ENCODE data around the gene P2RX1. TPM values are rescaled to one million over a fixed set of nuclear protein-coding genes. Genes with fewer than 3 reads are reported as not detected.

Gene P2RX1
- total and polyA plus RNA-seq, 2 of the 4 experiments (the other 2 are of a cell fraction): not detected

GRCh38 chr17:3940965-3941698, 24.9 kb upstream of the P2RX1 start (continued):
- no peak for TF ChIP-seq CEBPB (IDR thresholded peaks at IDR 0.05; ENCODE audit: low read depth, low read length)
- TF ChIP-seq FOS (IDR thresholded peaks at IDR 0.05; ENCODE audit: low read depth, low read length): no peak
- no peak for TF ChIP-seq BHLHE40 (IDR thresholded peaks at IDR 0.05; ENCODE audit: low read depth, low read length)
- TF ChIP-seq RFX5 (IDR thresholded peaks at IDR 0.05; ENCODE audit: low read depth, low read length): no peak
- no peak for TF ChIP-seq NFE2L2 (IDR thresholded peaks at IDR 0.05; ENCODE audit: low read depth, low read length)

DNA sequence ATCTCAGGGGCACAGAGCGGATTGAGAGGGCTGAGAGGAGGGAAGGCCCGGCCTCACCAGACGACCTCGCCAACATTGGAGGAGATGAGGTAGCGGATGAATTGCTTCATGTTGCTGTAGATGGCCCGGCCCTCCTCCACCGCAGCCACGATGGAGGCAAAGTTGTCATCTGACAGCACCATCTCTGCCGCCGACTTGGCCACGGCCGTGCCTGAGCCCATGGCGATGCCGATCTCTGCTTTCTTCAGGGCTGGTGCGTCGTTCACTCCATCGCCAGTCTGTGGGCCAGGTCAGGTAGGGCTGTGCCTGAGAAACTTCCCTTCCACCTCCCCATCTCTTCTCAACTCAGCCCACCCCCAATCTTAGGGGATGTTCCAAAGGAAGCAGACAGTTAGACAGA, 21.1 kb upstream of the P2RX1 start:
- Histone ChIP-seq H4K5ac (ENCODE audit: low read depth, low read length) (no peak overlapping the region), H3K9me1 (ENCODE audit: insufficient read depth, low read length) (no peaks in the 10 kb centered on the region), H3K79me1 (ENCODE audit: low read depth in 1 of 2, low read length in 2 of 2) (no peaks in the 10 kb centered on the region), H4K8ac (ENCODE audit: low read depth in 2 of 2, low read length in 2 of 2) (no peak overlapping the region), H2BK15ac (ENCODE audit: low read depth, low read length) (no peak overlapping the region), H2AK9ac (replicated peaks; ENCODE audit: low read depth, low read length, poor library complexity) (no peak overlapping the region), H2BK120ac (ENCODE audit: low read depth, low read length) (no peak overlapping the region), H3K4me2 (ENCODE audit: low read depth, low read length) (no peak overlapping the region), H2BK5ac (ENCODE audit: low read depth, low read length, poor library complexity, severe bottlenecking) (no peak overlapping the region), H4K20me1 (ENCODE audit: insufficient read depth, low read length) (no peaks in the 10 kb centered on the region), H3K9ac (ENCODE audit: low read depth, low read length) (no peak overlapping the region), H3K27ac (ENCODE audit: insufficient read depth, low read length) (no peak overlapping the region), H3K18ac (ENCODE audit: low read depth, low read length) (no peak overlapping the region), H3K14ac (replicated peaks; ENCODE audit: low read depth, low read length) (no peak overlapping the region), H2AFZ (replicated peaks; ENCODE audit: low read length, poor library complexity) (peak overlapping the region; percentile 51), H3K9me3 (ENCODE audit: control insufficient read depth, insufficient read depth, low read length) (no peaks in the 10 kb centered on the region), H3K27me3 (ENCODE audit: control insufficient read depth, insufficient read depth, low read length) (no peaks in the 10 kb centered on the region), H2AK5ac (ENCODE audit: low read depth, low read length) (peak overlapping the region; percentile 28; the same call in 1 of the 2 replicates), H2BK20ac (ENCODE audit: low read depth, low read length) (no peak overlapping the region), H3K56ac (ENCODE audit: extremely low read depth, insufficient read depth, low read length) (no peak overlapping the region), H3K36me3 (ENCODE audit: control insufficient read depth, insufficient read depth, low read length) (no peaks in the 10 kb centered on the region), H3K4me1 (ENCODE audit: control insufficient read depth, insufficient read depth, low read length) (0 out of 2 replicates have a peak, but pooled peaks cover 1% of the 10 kb centered on the region), H3K4ac (ENCODE audit: low read depth, low read length) (no peak overlapping the region), H3K23ac (ENCODE audit: low read depth, low read length) (no peak overlapping the region), H3K4me3 (ENCODE audit: insufficient read depth, low read depth, low read length) (no peak overlapping the region), H4K91ac (ENCODE audit: insufficient read depth, low read depth, low read length) (no peak overlapping the region)
- ChIA-PET CTCF (no interaction called here), POLR2A (ENCODE audit: unreplicated experiment) (no interaction called here)
- in situ Hi-C loops (cut with MboI; ENCODE audit: low sequenced_read_pairs): no loop called here
- DNase-seq (no peak), ATAC-seq (ENCODE audit: low read depth) (no peak)
- WGBS, 2 experiments (ENCODE audit: extremely low coverage in 2 of 2, insufficient read length in 1 of 2): 94% methylated on average over 7 of the region's 17 CpGs; no CpG with 5 or more reads in 1 of the 2 experiments
- dilution Hi-C loops (cut with HindIII; ENCODE audit: low sequenced_read_pairs, unreplicated experiment): no loop called here
- intact Hi-C loops (cut with micrococcal nuclease): loop anchor here (5.0 kb wide), 1 partner anchor 115 kb away; no protein-coding TSS in a partner anchor
- BruUV-seq (replicated peaks): no TSS peak
- no peak for TF ChIP-seq BHLHE40 (IDR thresholded peaks at IDR 0.05; ENCODE audit: low read depth, low read length)
- TF ChIP-seq CEBPB (IDR thresholded peaks at IDR 0.05; ENCODE audit: low read depth, low read length): no peak
- no peak for TF ChIP-seq POLR2A (IDR thresholded peaks at IDR 0.05; ENCODE audit: low read depth, low read length)
- TF ChIP-seq RAD21 (IDR thresholded peaks at IDR 0.05; ENCODE audit: low read length): no peak
- TF ChIP-seq, protein P1, sequence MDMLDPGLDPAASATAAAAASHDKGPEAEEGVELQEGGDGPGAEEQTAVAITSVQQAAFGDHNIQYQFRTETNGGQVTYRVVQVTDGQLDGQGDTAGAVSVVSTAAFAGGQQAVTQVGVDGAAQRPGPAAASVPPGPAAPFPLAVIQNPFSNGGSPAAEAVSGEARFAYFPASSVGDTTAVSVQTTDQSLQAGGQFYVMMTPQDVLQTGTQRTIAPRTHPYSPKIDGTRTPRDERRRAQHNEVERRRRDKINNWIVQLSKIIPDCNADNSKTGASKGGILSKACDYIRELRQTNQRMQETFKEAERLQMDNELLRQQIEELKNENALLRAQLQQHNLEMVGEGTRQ (IDR thresholded peaks at IDR 0.05; ENCODE audit: low read depth, low read length): no peak
- no peak for TF ChIP-seq CTCF (conservative IDR thresholded peaks at IDR 0.05; ENCODE audit: low read depth, low read length)
- TF ChIP-seq SMC3 (IDR thresholded peaks at IDR 0.05; ENCODE audit: low read depth, low read length): no peak
- TF ChIP-seq NFE2L2 (IDR thresholded peaks at IDR 0.05; ENCODE audit: low read depth, low read length): no peak
- TF ChIP-seq, protein P2, sequence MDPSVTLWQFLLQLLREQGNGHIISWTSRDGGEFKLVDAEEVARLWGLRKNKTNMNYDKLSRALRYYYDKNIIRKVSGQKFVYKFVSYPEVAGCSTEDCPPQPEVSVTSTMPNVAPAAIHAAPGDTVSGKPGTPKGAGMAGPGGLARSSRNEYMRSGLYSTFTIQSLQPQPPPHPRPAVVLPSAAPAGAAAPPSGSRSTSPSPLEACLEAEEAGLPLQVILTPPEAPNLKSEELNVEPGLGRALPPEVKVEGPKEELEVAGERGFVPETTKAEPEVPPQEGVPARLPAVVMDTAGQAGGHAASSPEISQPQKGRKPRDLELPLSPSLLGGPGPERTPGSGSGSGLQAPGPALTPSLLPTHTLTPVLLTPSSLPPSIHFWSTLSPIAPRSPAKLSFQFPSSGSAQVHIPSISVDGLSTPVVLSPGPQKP (IDR thresholded peaks at IDR 0.05; ENCODE audit: borderline replicate concordance, low read depth, low read length): no peak
- TF ChIP-seq MAFK (IDR thresholded peaks at IDR 0.05; ENCODE audit: low read depth, low read length): no peak
- no peak for TF ChIP-seq FOS (IDR thresholded peaks at IDR 0.05; ENCODE audit: low read depth, low read length)
- no peak for TF ChIP-seq RFX5 (IDR thresholded peaks at IDR 0.05; ENCODE audit: low read depth, low read length)
